ENCODE measurements around the gene DLL1.

DLL1 gene

DNA sequence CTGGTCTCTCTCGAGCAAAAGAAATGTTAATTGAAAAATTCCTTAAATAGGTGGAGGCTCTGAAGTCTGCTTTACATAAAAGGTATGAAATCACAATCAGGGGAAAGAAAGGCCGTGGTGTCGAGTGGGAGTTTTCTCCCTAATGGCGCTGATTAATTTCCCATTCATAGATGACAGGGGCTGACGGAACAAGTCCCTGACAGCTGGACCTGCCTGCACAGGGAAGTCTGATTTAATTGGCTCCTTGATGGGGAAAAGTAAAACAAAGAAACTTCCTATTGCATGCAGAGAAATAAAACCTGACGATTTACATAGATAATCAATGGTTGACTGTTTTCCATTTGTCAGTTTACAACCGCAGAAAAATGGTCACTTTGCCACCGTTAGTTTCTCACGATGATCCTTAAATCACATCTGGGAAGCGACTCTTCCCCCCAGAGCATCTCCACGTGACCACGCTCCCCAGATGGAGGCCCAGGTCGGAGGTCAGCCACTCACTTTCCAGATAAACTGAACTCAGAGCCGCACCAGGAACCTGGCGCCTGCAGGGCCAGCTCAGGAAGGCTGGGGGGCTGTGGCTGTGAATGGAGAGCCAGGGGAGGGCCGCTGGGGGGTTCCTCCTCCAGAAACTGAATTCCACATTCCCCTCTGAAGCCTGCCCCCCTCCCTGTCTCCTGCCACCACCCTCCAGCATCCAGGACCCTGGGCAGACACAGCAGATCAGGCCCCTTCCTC is 55.3 kb downstream of the DLL1 start:
- Mint-ChIP-seq H3K27me3 (peaks cover 3% of the 10 kb centered on the region), H3K4me1 (peaks cover 4% of the 10 kb centered on the region), H3K27ac (no peak overlapping the region), H3K4me3 (no peak overlapping the region), H3K36me3 (no peaks in the 10 kb centered on the region), H3K9me3 (no peaks in the 10 kb centered on the region)
- ATAC-seq (ENCODE audit: low read depth), result no peak
- DNase-seq (ENCODE audit: low spot score in 2 of 2), result no peak

GRCh38 chr6:170234419-170234818 is 56.5 kb downstream of the DLL1 start:
- peaks cover 4% of the 10 kb centered on the region for H3K27me3 Mint-ChIP-seq
- DNase-seq (ENCODE audit: low spot score in 2 of 2) (no peak), ATAC-seq (ENCODE audit: low read depth) (no peak)
- H3K36me3 Mint-ChIP-seq, result no peaks in the 10 kb centered on the region
- no peak overlapping the region for H3K4me3 Mint-ChIP-seq
- no peak overlapping the region for H3K27ac Mint-ChIP-seq
- no peaks in the 10 kb centered on the region for H3K9me3 Mint-ChIP-seq
- H3K4me1 Mint-ChIP-seq, result peaks cover 4% of the 10 kb centered on the region

DNA sequence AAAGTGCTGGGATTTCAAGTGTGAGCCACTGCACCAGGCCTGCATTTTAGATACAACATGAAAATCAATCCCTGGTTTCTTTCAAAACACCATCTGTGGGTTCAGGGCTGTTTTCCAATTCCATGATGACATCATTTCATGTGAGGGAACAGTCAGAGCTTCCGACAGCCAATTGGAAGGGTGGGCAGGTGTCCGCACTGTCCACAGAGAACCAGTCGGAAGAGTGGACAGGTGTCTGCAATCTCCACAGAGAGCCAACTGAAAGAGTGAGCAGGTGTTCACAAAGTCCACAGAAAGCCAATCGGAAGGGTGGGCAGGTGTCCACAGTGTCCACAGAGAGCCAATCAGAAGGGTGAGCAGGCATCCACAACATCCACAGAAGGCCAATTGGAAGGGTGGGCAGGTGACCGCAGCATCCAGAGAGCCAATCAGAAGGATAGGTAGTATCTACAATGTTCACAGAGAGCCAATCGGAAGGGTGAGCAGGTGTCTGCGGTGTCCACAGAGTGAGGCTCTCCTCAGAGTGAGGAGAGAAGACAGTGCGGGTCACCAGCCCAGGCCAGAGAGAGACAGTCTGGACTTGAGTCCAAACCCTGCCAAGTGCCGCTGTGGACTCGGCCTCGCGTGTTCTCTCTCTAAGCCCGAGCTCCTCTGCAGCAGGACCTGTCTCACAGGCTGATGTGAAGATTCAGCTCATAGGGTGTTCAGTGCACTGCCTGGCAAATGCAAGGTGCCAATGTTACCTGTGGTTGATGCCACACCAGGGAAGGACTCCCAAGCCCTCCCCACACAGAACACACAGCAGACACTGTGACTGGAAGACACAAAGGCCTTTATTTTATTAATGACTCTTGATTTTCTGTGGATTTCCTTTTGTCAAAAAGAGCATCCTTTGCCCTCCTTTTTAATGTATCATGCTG is 57.3 kb downstream of the DLL1 start:
- H3K4me1 Mint-ChIP-seq, result peaks cover 4% of the 10 kb centered on the region
- DNase-seq (ENCODE audit: low spot score in 2 of 2), result no peak
- no peak for ATAC-seq (ENCODE audit: low read depth)
- no peak overlapping the region for H3K27ac Mint-ChIP-seq
- H3K4me3 Mint-ChIP-seq, result no peak overlapping the region
- H3K27me3 Mint-ChIP-seq, result peaks cover 5% of the 10 kb centered on the region
- no peaks in the 10 kb centered on the region for H3K9me3 Mint-ChIP-seq
- no peaks in the 10 kb centered on the region for H3K36me3 Mint-ChIP-seq
